Activated CD4-positive, CD25-positive, alpha-beta regulatory T cell treated with anti-CD3 and anti-CD28 coated beads, Interleukin-2, amount 50 U/mL, for 72 hours (primary cell): ENCODE data around the gene SLC35D1.
"Not testable (repeated sequence)": the region's sequence is repeated elsewhere in the genome, so short reads cannot be mapped to it uniquely, and the experiment has no call there.

ENCODE experiments used
- DNase-seq: peaks from one replicate; pipeline ENCODE4 v3.0.0; 2021

The SLC35D1 gene

GRCh38 chr1:67053785-67054772, at the start of gene SLC35D1:
SLC35D1 (minus strand) TSS chr1:67054148; CDS start chr1:67054013, 135 bp downstream.
- peak; percentile 77 for DNase-seq

- DNase-seq: no peak
Observed at GRCh38 chr1:67103548-67103947, 49.6 kb upstream of the SLC35D1 start.

GRCh38 chr1:67100833-67101232, 46.9 kb upstream of the SLC35D1 start:
- no peak for DNase-seq

- no peak for DNase-seq
Observed at GRCh38 chr1:67097305-67097704, 43.4 kb upstream of the SLC35D1 start.

GRCh38 chr1:67094191-67094590, 40.2 kb upstream of the SLC35D1 start:
- no peak for DNase-seq

- no peak for DNase-seq
Observed at GRCh38 chr1:67089685-67090208, 35.8 kb upstream of the SLC35D1 start.

GRCh38 chr1:67088440-67088839, 34.5 kb upstream of the SLC35D1 start:
- no peak for DNase-seq

GRCh38 chr1:67085326-67085725, 31.4 kb upstream of the SLC35D1 start:
- no peak for DNase-seq

- no peak for DNase-seq
Observed at GRCh38 chr1:67084765-67085318, 30.9 kb upstream of the SLC35D1 start.

- DNase-seq: no peak
Observed at GRCh38 chr1:67078291-67078690, 24.3 kb upstream of the SLC35D1 start.

- no peak for DNase-seq
Observed at GRCh38 chr1:67077593-67077992, 23.6 kb upstream of the SLC35D1 start.

GRCh38 chr1:67072749-67073148, 18.8 kb upstream of the SLC35D1 start:
- DNase-seq: no peak

GRCh38 chr1:67067655-67068054, 13.7 kb upstream of the SLC35D1 start:
- DNase-seq: not testable (repeated sequence)

- no peak for DNase-seq
Observed at GRCh38 chr1:67062412-67062811, 8.5 kb upstream of the SLC35D1 start.

- no peak for DNase-seq
Observed at GRCh38 chr1:67061266-67061665, 7.3 kb upstream of the SLC35D1 start.

GRCh38 chr1:67060811-67061218, 6.9 kb upstream of the SLC35D1 start:
- DNase-seq: no peak

GRCh38 chr1:67059346-67059745, 5.4 kb upstream of the SLC35D1 start:
- DNase-seq: no peak

GRCh38 chr1:67058761-67059160, 4.8 kb upstream of the SLC35D1 start:
- no peak for DNase-seq

- no peak for DNase-seq
Observed at GRCh38 chr1:67058242-67058641, 4.3 kb upstream of the SLC35D1 start.

GRCh38 chr1:67053535-67053784, 488 bp downstream of the SLC35D1 start:
- DNase-seq: no peak

GRCh38 chr1:67052741-67053534, 1.0 kb downstream of the SLC35D1 start:
- no peak for DNase-seq

GRCh38 chr1:67051196-67051595, 2.8 kb downstream of the SLC35D1 start:
- DNase-seq: no peak

- DNase-seq: no peak
Observed at GRCh38 chr1:67044631-67045270, 9.2 kb downstream of the SLC35D1 start.
